ENCODE results near the gene PPP1R13B. TPM values are rescaled to one million over a fixed set of nuclear protein-coding genes. Genes with fewer than 3 reads are reported as not detected.

PPP1R13B gene
- total RNA-seq, 1 donor from 2014 or later: 40.3 TPM

GRCh38 chr14:103887557-103888115 is 40.3 kb upstream of the PPP1R13B start:
- Mint-ChIP-seq H3K27ac (no peak overlapping the region), H3K9me3 (ENCODE audit: low read depth) (no peaks in the 10 kb centered on the region), H3K27me3 (peaks cover 6% of the 10 kb centered on the region), H3K4me3 (ENCODE audit: low read depth) (no peak overlapping the region), H3K4me1 (ENCODE audit: low read depth) (peaks cover 8% of the 10 kb centered on the region), H3K36me3 (ENCODE audit: insufficient read depth) (no peaks in the 10 kb centered on the region)
- no peak for DNase-seq (ENCODE audit: low spot score, unreplicated experiment)
- TF ChIP-seq, protein P1, sequence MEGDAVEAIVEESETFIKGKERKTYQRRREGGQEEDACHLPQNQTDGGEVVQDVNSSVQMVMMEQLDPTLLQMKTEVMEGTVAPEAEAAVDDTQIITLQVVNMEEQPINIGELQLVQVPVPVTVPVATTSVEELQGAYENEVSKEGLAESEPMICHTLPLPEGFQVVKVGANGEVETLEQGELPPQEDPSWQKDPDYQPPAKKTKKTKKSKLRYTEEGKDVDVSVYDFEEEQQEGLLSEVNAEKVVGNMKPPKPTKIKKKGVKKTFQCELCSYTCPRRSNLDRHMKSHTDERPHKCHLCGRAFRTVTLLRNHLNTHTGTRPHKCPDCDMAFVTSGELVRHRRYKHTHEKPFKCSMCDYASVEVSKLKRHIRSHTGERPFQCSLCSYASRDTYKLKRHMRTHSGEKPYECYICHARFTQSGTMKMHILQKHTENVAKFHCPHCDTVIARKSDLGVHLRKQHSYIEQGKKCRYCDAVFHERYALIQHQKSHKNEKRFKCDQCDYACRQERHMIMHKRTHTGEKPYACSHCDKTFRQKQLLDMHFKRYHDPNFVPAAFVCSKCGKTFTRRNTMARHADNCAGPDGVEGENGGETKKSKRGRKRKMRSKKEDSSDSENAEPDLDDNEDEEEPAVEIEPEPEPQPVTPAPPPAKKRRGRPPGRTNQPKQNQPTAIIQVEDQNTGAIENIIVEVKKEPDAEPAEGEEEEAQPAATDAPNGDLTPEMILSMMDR (IDR thresholded peaks at IDR 0.05; ENCODE audit: unreplicated experiment): no peak

DNA sequence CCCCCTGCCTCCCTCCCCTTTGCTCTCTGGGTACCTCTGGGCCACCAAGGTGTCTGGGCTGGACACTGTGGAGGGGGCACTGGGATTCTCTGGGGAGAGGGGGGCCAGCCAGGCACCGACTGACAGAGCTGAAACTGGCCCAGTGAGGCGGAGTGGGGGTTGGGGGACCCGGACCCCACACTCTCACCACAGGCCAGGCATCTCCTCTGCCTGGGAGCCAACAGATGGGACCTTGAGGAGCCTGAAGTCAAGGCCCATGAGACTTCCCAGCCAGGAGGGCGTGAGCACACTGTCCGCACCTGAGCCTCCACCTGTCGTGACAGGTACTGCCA is 39.8 kb upstream of the PPP1R13B start:
- H3K27me3 Mint-ChIP-seq: peaks cover 6% of the 10 kb centered on the region
- H3K27ac Mint-ChIP-seq: no peak overlapping the region
- H3K4me3 Mint-ChIP-seq (ENCODE audit: low read depth): no peak overlapping the region
- no peaks in the 10 kb centered on the region for H3K9me3 Mint-ChIP-seq (ENCODE audit: low read depth)
- peaks cover 8% of the 10 kb centered on the region for H3K4me1 Mint-ChIP-seq (ENCODE audit: low read depth)
- H3K36me3 Mint-ChIP-seq (ENCODE audit: insufficient read depth): no peaks in the 10 kb centered on the region
- no peak for DNase-seq (ENCODE audit: low spot score, unreplicated experiment)
- TF ChIP-seq, protein P1 (IDR thresholded peaks at IDR 0.05; ENCODE audit: unreplicated experiment): no peak

DNA sequence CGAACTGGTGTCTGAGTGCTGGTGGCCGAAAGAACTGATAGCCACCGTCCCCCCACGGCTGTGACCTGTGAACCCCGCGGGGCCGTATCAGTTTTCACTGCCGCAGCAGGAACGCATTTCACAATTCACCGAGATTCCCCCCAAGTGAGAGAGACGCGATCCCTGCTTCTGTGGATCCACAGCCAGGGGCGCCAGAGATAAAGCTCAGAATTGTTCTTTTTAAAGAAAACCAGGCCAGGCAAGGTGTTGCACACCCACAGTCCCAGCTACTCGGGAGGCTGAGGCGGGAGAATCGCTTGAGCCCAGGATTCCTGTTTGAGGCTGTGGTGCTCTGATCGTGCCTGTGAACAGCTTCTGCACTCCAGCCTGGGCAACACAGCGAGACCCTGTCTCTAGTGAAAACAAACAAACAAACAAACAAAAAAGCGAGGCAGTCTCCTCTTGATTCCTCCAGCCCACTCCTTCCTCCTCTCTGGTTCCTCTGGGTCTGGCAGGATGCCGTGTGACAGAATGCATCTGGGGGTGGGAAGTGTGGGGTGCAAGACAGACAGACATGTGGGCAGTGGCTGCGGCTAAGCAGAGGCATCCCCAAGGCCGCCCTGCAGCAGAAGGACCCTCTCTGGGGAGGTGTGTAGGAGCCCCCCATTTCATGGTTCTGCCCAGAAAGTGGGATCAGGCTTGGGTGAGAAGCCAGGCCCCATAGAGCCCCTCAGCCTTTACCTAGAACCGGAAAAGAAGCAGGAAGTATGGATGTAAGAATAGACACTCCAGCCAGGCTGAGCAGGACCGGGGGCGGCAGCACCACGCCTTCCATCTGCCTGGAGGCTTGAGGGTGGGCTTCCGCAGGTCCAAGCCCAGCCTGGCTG is 39.2 kb upstream of the PPP1R13B start:
- H3K27me3 Mint-ChIP-seq: peaks cover 6% of the 10 kb centered on the region
- no peaks in the 10 kb centered on the region for H3K36me3 Mint-ChIP-seq (ENCODE audit: insufficient read depth)
- no peak overlapping the region for H3K4me3 Mint-ChIP-seq (ENCODE audit: low read depth)
- DNase-seq (ENCODE audit: low spot score, unreplicated experiment): no peak
- H3K9me3 Mint-ChIP-seq (ENCODE audit: low read depth): no peaks in the 10 kb centered on the region
- TF ChIP-seq, protein P1 (IDR thresholded peaks at IDR 0.05; ENCODE audit: unreplicated experiment): peak; percentile 46
- H3K27ac Mint-ChIP-seq: peak overlapping the region; percentile 39
- peaks cover 9% of the 10 kb centered on the region for H3K4me1 Mint-ChIP-seq (ENCODE audit: low read depth)

DNA sequence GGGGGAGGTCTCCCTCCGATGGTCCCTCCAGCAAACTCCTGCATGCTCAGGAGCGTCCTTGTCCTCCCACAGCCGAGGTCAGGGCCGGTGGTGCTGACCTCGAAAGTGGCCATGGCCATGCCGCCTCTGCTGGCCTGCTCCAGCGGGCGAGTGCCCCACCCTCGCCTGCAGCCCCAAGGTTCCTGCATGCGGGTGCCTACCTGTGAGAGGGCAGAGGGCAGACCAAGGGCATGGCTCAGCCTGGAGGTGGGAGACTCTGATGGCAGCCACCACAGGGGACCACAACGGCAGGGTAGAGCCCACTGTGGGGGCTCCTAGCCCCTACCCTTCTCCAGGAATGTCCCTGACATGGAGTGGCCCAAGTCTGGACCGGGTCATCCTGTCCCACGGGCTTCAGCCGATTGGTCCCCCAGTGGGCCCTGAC is 38.1 kb upstream of the PPP1R13B start:
- TF ChIP-seq, protein P1 (IDR thresholded peaks at IDR 0.05; ENCODE audit: unreplicated experiment): no peak
- H3K36me3 Mint-ChIP-seq (ENCODE audit: insufficient read depth): no peaks in the 10 kb centered on the region
- H3K4me1 Mint-ChIP-seq (ENCODE audit: low read depth): peaks cover 17% of the 10 kb centered on the region
- H3K27me3 Mint-ChIP-seq: peaks cover 6% of the 10 kb centered on the region
- no peak overlapping the region for H3K4me3 Mint-ChIP-seq (ENCODE audit: low read depth)
- H3K9me3 Mint-ChIP-seq (ENCODE audit: low read depth): no peaks in the 10 kb centered on the region
- H3K27ac Mint-ChIP-seq: no peak overlapping the region
- DNase-seq (ENCODE audit: low spot score, unreplicated experiment): no peak

- H3K9me3 Mint-ChIP-seq (ENCODE audit: low read depth): no peaks in the 10 kb centered on the region
- H3K4me3 Mint-ChIP-seq (ENCODE audit: low read depth): no peak overlapping the region
- TF ChIP-seq, protein P1 (IDR thresholded peaks at IDR 0.05; ENCODE audit: unreplicated experiment): no peak
- H3K27ac Mint-ChIP-seq: no peak overlapping the region
- H3K36me3 Mint-ChIP-seq (ENCODE audit: insufficient read depth): no peaks in the 10 kb centered on the region
- peaks cover 22% of the 10 kb centered on the region for H3K4me1 Mint-ChIP-seq (ENCODE audit: low read depth)
- peaks cover 6% of the 10 kb centered on the region for H3K27me3 Mint-ChIP-seq
- DNase-seq (ENCODE audit: low spot score, unreplicated experiment): no peak
Measured at GRCh38 chr14:103884854-103885253, 37.5 kb upstream of the PPP1R13B start.
